Measurements from ENCODE around the gene ICE2.
"Not testable (repeated sequence)": the region's sequence is repeated elsewhere in the genome, so short reads cannot be mapped to it uniquely, and the experiment has no call there.

The ICE2 gene

GRCh38 chr15:60442031-60442650 lies 36.8 kb downstream of the ICE2 start:
- no peak for DNase-seq

GRCh38 chr15:60441331-60441730 lies 37.6 kb downstream of the ICE2 start:
- no peak for DNase-seq

- no peak for DNase-seq
Measured at GRCh38 chr15:60438646-60439045, 40.3 kb downstream of the ICE2 start.

GRCh38 chr15:60428935-60429334 lies 50.0 kb downstream of the ICE2 start:
- DNase-seq: no peak

GRCh38 chr15:60426870-60427508 lies 52.0 kb downstream of the ICE2 start:
- DNase-seq: no peak

- DNase-seq: no peak
Measured at GRCh38 chr15:60425461-60425860, 53.5 kb downstream of the ICE2 start.

- no peak for DNase-seq
Measured at GRCh38 chr15:60424006-60424405, 54.9 kb downstream of the ICE2 start.

- no peak for DNase-seq
Measured at GRCh38 chr15:60423537-60423936, 55.4 kb downstream of the ICE2 start.

GRCh38 chr15:60421544-60421943 lies 57.4 kb downstream of the ICE2 start:
- DNase-seq: no peak

GRCh38 chr15:60420203-60420716 lies 58.7 kb downstream of the ICE2 start:
- no peak for DNase-seq

- DNase-seq: no peak
Measured at GRCh38 chr15:60419753-60420152, 59.2 kb downstream of the ICE2 start.

- DNase-seq: no peak
Measured at GRCh38 chr15:60418096-60418495, 60.8 kb downstream of the ICE2 start.

- DNase-seq: no peak
Measured at GRCh38 chr15:60417112-60417511, 61.8 kb downstream of the ICE2 start.

GRCh38 chr15:60416484-60416883 lies 62.5 kb downstream of the ICE2 start:
- no peak for DNase-seq

- no peak for DNase-seq
Measured at GRCh38 chr15:60414016-60414682, 64.8 kb downstream of the ICE2 start.

GRCh38 chr15:60413231-60413824 lies 65.6 kb downstream of the ICE2 start:
- DNase-seq: no peak

GRCh38 chr15:60412807-60413206 lies 66.1 kb downstream of the ICE2 start:
- DNase-seq: not testable (repeated sequence)

GRCh38 chr15:60411774-60412425 lies 67.0 kb downstream of the ICE2 start:
- no peak for DNase-seq

GRCh38 chr15:60410350-60410749 lies 68.6 kb downstream of the ICE2 start:
- DNase-seq: not testable (repeated sequence)

- DNase-seq: no peak
Measured at GRCh38 chr15:60408463-60408981, 70.4 kb downstream of the ICE2 start.

- DNase-seq: no peak
Measured at GRCh38 chr15:60407415-60407805, 71.5 kb downstream of the ICE2 start.

GRCh38 chr15:60406513-60407414 lies 72.2 kb downstream of the ICE2 start:
- no peak for DNase-seq
